BLaER1 (cell line): ENCODE results near the gene TSEN2.
"Not testable (repeated sequence)": the region's sequence is repeated elsewhere in the genome, so short reads cannot be mapped to it uniquely, and the experiment has no call there.

Experiments
- H3K27ac ChIP-seq: shearing (Covaris generic); formaldehyde crosslinking; 2 replicates; pipeline ENCODE4 v1.8.1; 2022
- H3K27me3 ChIP-seq: shearing (Covaris generic); formaldehyde crosslinking; 2 replicates; pipeline ENCODE4 v1.8.1; 2022
- H3K36me3 ChIP-seq: shearing (Covaris generic); formaldehyde crosslinking; 2 replicates; pipeline ENCODE4 v1.8.1; 2022
- H3K4me1 ChIP-seq: shearing (Covaris generic); formaldehyde crosslinking; 2 replicates; pipeline ENCODE4 v1.8.1; 2022
- H3K4me2 ChIP-seq: shearing (Covaris generic); formaldehyde crosslinking; 2 replicates; pipeline ENCODE4 v1.8.1; 2022
- H3K4me3 ChIP-seq: shearing (Covaris generic); formaldehyde crosslinking; 2 replicates; pipeline ENCODE4 v1.8.1; 2022
- H3K9ac ChIP-seq: shearing (Covaris generic); formaldehyde crosslinking; 2 replicates; pipeline ENCODE4 v1.8.1; 2022
- H3K9me3 ChIP-seq: shearing (Covaris generic); formaldehyde crosslinking; 2 replicates; pipeline ENCODE4 v1.8.1; 2022
- H4K20me1 ChIP-seq: shearing (Covaris generic); formaldehyde crosslinking; 2 replicates; pipeline ENCODE4 v1.8.1; 2022
- Cebpa-rat ChIP-seq: shearing (Covaris generic); IDR thresholded peaks from 2 replicates; pipeline ENCODE4 v1.8.1; 2022

The TSEN2 gene

GRCh38 chr3:12470680-12471079 is 13.6 kb upstream of the TSEN2 start:
- Histone ChIP-seq H3K9ac (no peak overlapping the region), H3K27me3 (no peaks in the 10 kb centered on the region), H3K36me3 (no peaks in the 10 kb centered on the region), H3K4me1 (peaks cover 8% of the 10 kb centered on the region), H3K4me3 (no peak overlapping the region), H3K27ac (no peak overlapping the region), H3K9me3 (no peaks in the 10 kb centered on the region), H3K4me2 (no peak overlapping the region), H4K20me1 (no peaks in the 10 kb centered on the region)
- TF ChIP-seq Cebpa-rat, result no peak

GRCh38 chr3:12471241-12471640 is 13.0 kb upstream of the TSEN2 start:
- Histone ChIP-seq H3K27me3 (no peaks in the 10 kb centered on the region), H3K4me2 (peak overlapping the region; percentile 11)

GRCh38 chr3:12472000-12472610 is 12.2 kb upstream of the TSEN2 start:
- no peak for TF ChIP-seq Cebpa-rat
- no peak overlapping the region for H3K27ac ChIP-seq
- peaks cover 8% of the 10 kb centered on the region for H3K4me1 ChIP-seq
- no peaks in the 10 kb centered on the region for H4K20me1 ChIP-seq
- no peak overlapping the region for H3K9ac ChIP-seq
- H3K9me3 ChIP-seq, result no peaks in the 10 kb centered on the region
- H3K36me3 ChIP-seq, result no peaks in the 10 kb centered on the region
- no peak overlapping the region for H3K4me2 ChIP-seq
- no peaks in the 10 kb centered on the region for H3K27me3 ChIP-seq
- no peak overlapping the region for H3K4me3 ChIP-seq

More at GRCh38 chr3:12471241-12471640, 13.0 kb upstream of the TSEN2 start:
- H3K4me1 ChIP-seq, result peaks cover 8% of the 10 kb centered on the region
- H3K9me3 ChIP-seq, result no peaks in the 10 kb centered on the region
- no peaks in the 10 kb centered on the region for H4K20me1 ChIP-seq
- H3K36me3 ChIP-seq, result no peaks in the 10 kb centered on the region
- no peak overlapping the region for H3K4me3 ChIP-seq
- H3K9ac ChIP-seq, result no peak overlapping the region
- TF ChIP-seq Cebpa-rat, result no peak
- no peak overlapping the region for H3K27ac ChIP-seq

GRCh38 chr3:12472796-12473195 is 11.5 kb upstream of the TSEN2 start:
- TF ChIP-seq Cebpa-rat, result no peak
- H4K20me1 ChIP-seq, result no peaks in the 10 kb centered on the region
- H3K4me3 ChIP-seq, result no peak overlapping the region
- H3K9me3 ChIP-seq, result no peaks in the 10 kb centered on the region
- peaks cover 8% of the 10 kb centered on the region for H3K4me1 ChIP-seq
- no peaks in the 10 kb centered on the region for H3K36me3 ChIP-seq
- H3K9ac ChIP-seq, result no peak overlapping the region
- H3K27me3 ChIP-seq, result no peaks in the 10 kb centered on the region
- no peak overlapping the region for H3K27ac ChIP-seq
- no peak overlapping the region for H3K4me2 ChIP-seq

- H3K4me1 ChIP-seq, result peaks cover 8% of the 10 kb centered on the region
- H3K9me3 ChIP-seq, result no peaks in the 10 kb centered on the region
- no peaks in the 10 kb centered on the region for H4K20me1 ChIP-seq
- no peak overlapping the region for H3K9ac ChIP-seq
- no peak overlapping the region for H3K27ac ChIP-seq
- H3K36me3 ChIP-seq, result no peaks in the 10 kb centered on the region
- no peak for TF ChIP-seq Cebpa-rat
- H3K4me2 ChIP-seq, result no peak overlapping the region
- no peaks in the 10 kb centered on the region for H3K27me3 ChIP-seq
- H3K4me3 ChIP-seq, result no peak overlapping the region
These were observed 10.8 kb upstream of the TSEN2 start for GRCh38 chr3:12473511-12473910.

DNA sequence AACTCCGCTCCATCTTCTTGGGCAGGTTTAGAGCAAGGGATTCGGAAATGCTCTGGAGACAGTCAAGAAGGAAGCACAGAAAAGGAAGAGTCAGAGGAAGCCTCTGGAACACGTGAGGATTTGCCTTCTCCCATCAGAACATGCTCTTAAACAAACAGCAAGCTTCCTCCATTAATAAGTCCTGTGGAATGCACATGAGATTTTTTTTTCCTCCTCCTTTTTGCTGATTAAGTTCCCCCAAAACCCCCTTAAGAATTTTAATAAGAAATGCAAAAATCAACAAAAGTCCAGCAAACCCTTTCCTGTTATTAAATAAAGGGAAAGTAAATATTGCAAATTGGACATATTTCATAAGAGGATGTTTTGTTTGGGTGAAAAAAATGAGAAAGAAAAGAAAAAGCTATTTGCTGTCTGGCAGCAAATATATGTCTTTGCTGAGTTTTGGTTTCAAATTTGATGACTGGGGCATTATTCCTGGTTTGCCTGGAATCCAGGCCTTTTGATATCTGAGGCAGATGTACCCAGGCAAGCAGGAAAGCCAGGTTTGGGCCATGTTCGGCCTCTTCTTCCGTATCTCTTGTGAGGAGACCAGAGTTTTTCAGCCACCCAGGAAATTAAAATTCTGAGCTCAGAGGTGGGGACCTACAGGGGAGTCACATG is 7.9 kb upstream of the TSEN2 start:
- Histone ChIP-seq H3K36me3 (no peaks in the 10 kb centered on the region), H3K4me3 (no peak overlapping the region), H3K9me3 (no peaks in the 10 kb centered on the region), H3K4me2 (no peak overlapping the region), H3K9ac (no peak overlapping the region), H3K4me1 (peaks cover 3% of the 10 kb centered on the region), H3K27ac (no peak overlapping the region), H4K20me1 (no peaks in the 10 kb centered on the region), H3K27me3 (no peaks in the 10 kb centered on the region)
- TF ChIP-seq Cebpa-rat, result no peak

DNA sequence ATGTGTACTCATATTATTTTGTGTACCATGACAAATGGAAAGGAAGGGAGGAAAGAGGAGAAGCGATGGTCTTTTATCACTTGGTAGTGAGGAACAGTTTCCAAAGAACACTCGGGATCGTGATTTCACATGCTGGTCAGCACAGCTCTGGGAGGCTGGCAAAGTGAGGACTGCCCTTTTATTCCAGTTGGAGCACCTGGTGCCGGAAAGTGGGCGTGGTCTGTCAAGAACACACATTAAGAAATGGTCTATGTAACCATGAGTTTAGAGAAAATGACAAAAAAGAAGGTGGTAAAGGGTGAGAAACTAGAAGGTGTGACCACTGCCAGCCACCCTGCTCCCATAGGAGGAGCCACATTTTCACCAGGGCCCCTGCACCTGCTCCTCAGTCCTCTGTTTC is 7.0 kb upstream of the TSEN2 start:
- Histone ChIP-seq H3K4me3 (no peak overlapping the region), H3K27ac (no peak overlapping the region), H4K20me1 (no peaks in the 10 kb centered on the region), H3K27me3 (no peaks in the 10 kb centered on the region), H3K4me1 (no peaks in the 10 kb centered on the region), H3K9ac (no peak overlapping the region), H3K4me2 (no peak overlapping the region), H3K36me3 (no peaks in the 10 kb centered on the region), H3K9me3 (no peaks in the 10 kb centered on the region)
- no peak for TF ChIP-seq Cebpa-rat

DNA sequence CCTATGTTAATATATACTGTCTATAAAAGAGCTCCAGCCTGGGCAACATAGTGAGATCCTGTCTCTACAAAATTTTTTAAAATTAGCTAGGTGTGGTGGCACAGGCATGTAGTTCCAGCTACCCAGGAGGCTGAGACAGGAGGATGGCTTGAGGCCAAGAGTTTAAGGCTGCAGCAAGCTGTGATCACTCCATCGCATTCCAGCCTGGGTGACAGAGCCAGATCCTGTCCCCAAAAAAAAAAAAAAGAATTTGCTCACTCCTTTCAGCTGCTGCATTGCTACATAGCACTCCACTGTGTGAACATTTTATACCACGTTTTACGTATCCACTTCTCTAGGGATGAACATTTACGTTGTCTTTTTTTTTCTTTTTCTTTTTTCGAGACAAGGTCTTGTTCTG is 6.0 kb upstream of the TSEN2 start:
- Histone ChIP-seq H3K4me2 (no peak overlapping the region), H3K27me3 (no peaks in the 10 kb centered on the region), H4K20me1 (no peaks in the 10 kb centered on the region), H3K9me3 (no peaks in the 10 kb centered on the region), H3K4me1 (peaks cover 8% of the 10 kb centered on the region), H3K27ac (no peak overlapping the region), H3K9ac (no peak overlapping the region), H3K36me3 (no peaks in the 10 kb centered on the region), H3K4me3 (no peak overlapping the region)
- TF ChIP-seq Cebpa-rat, result no peak

DNA sequence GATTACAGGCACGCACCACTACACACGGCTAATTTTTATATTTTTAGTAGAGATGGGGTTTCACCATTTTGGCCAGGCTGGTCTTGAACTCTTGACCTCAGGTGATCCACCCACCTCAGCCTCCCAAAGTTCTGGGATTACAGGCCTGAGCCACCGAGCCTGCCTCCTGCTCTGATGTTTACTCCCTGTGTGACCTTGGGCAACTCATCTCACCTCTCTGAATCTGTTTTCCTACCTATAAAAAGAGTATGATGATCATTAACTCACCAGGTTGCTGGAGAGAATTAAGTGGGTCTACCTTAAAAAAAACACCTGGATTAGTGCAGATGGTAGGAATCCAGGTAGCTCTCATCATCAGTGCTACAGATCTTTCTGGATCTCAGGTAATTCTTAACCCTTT is 5.1 kb upstream of the TSEN2 start:
- H3K27ac ChIP-seq, H4K20me1 ChIP-seq, H3K27me3 ChIP-seq, H3K4me3 ChIP-seq, H3K36me3 ChIP-seq, H3K9ac ChIP-seq, H3K9me3 ChIP-seq, H3K4me2 ChIP-seq: not testable (repeated sequence)
- H3K4me1 ChIP-seq, result peaks cover 14% of the 10 kb centered on the region

- H3K4me2 ChIP-seq, result no peak overlapping the region
These were observed 4.3 kb upstream of the TSEN2 start for GRCh38 chr3:12479919-12480427.

More at GRCh38 chr3:12479919-12480427, 4.3 kb upstream of the TSEN2 start:
- Histone ChIP-seq H3K9me3 (no peaks in the 10 kb centered on the region), H3K4me1 (peaks cover 16% of the 10 kb centered on the region), H3K27ac (no peak overlapping the region), H3K27me3 (no peaks in the 10 kb centered on the region), H4K20me1 (no peaks in the 10 kb centered on the region), H3K4me3 (no peak overlapping the region), H3K36me3 (no peaks in the 10 kb centered on the region), H3K9ac (no peak overlapping the region)
- no peak for TF ChIP-seq Cebpa-rat
